OCI-LY1 (cell line): ENCODE data around the gene ZDHHC1.
"Not testable (repeated sequence)": the region's sequence is repeated elsewhere in the genome, so short reads cannot be mapped to it uniquely, and the experiment has no call there.

ENCODE experiments used
- H2AFZ ChIP-seq: fragments of 200-600 bp; sonication (generic), shearing (Covaris generic); 2 replicates; pipeline ENCODE4 v1.6.0; 2014; ENCODE audit warnings: antibody characterized with exemption, mild to moderate bottlenecking, low read length
- H3F3A ChIP-seq: fragments of 200-600 bp; sonication (generic), shearing (Covaris generic); 2 replicates; pipeline ENCODE4 v1.6.0; 2014; ENCODE audit warnings: mild to moderate bottlenecking, antibody characterized with exemption, low read length, moderate library complexity; ENCODE audit not compliant: insufficient read depth
- H3K27ac ChIP-seq: fragments of 200-600 bp; sonication (generic); 2 replicates; pipeline ENCODE4 v1.5.1; 2014; ENCODE audit warnings: low read length, mixed run types, mild to moderate bottlenecking, low read depth; ENCODE audit not compliant: poor library complexity, severe bottlenecking
- H3K27me3 ChIP-seq: fragments of 200-600 bp; sonication (generic); 2 replicates; pipeline ENCODE4 v1.6.0; 2014; ENCODE audit warnings: antibody characterized with exemption, mild to moderate bottlenecking, low read length, moderate library complexity; ENCODE audit not compliant: insufficient read depth
- H3K36me3 ChIP-seq: fragments of 200-600 bp; sonication (generic); 2 replicates; pipeline ENCODE4 v1.6.1; 2014; ENCODE audit warnings: mild to moderate bottlenecking, antibody characterized with exemption, low read length, moderate library complexity, mixed read lengths; ENCODE audit not compliant: insufficient read depth
- H3K4me1 ChIP-seq: fragments of 200-600 bp; sonication (generic); 2 replicates; pipeline ENCODE4 v1.5.1; 2014; ENCODE audit warnings: mild to moderate bottlenecking, low read length, moderate library complexity; ENCODE audit not compliant: insufficient read depth, severe bottlenecking
- H3K4me2 ChIP-seq: fragments of 200-600 bp; sonication (generic), shearing (Covaris generic); 2 replicates; pipeline ENCODE4 v1.6.1; 2014; ENCODE audit warnings: low read length
- H3K4me3 ChIP-seq: fragments of 200-600 bp; sonication (generic); 2 replicates; pipeline ENCODE4 v1.5.1; 2014; ENCODE audit warnings: low read length, low read depth, mild to moderate bottlenecking, mixed read lengths; ENCODE audit not compliant: poor library complexity, severe bottlenecking
- H3K79me2 ChIP-seq: fragments of 200-600 bp; shearing (Covaris generic); 2 replicates; pipeline ENCODE4 v1.6.1; 2016; ENCODE audit warnings: mixed run types, low read length, mixed read lengths; ENCODE audit not compliant: insufficient read depth
- H3K9ac ChIP-seq: fragments of 200-600 bp; sonication (generic), shearing (Covaris generic); 2 replicates; pipeline ENCODE4 v1.6.1; 2014; ENCODE audit warnings: mild to moderate bottlenecking, low read length, mixed read lengths
- H3K9me2 ChIP-seq: fragments of 200-600 bp; sonication (generic), shearing (Covaris generic); 2 replicates; pipeline ENCODE4 v1.6.1; 2014; ENCODE audit warnings: low read depth, mild to moderate bottlenecking, low read length, mixed read lengths
- H3K9me3 ChIP-seq: fragments of 200-600 bp; shearing (Covaris generic); 2 replicates; pipeline ENCODE4 v1.6.1; 2014; ENCODE audit warnings: low read length, mixed read lengths
- H4K20me1 ChIP-seq: fragments of 200-600 bp; sonication (generic), shearing (Covaris generic); 2 replicates; pipeline ENCODE4 v1.6.0; 2016; ENCODE audit warnings: mild to moderate bottlenecking, low read length; ENCODE audit not compliant: insufficient read depth
- EZH2 ChIP-seq: fragments of 200-600 bp; sonication (generic), shearing (Covaris generic); IDR thresholded peaks from 2 replicates; pipeline ENCODE4 v1.8.0; 2017; ENCODE audit warnings: borderline replicate concordance, mixed run types, mild to moderate bottlenecking, antibody characterized with exemption, low read length, moderate library complexity, mixed read lengths
- TF ChIP-seq, protein P1 (sequence below): fragments of 200-600 bp; sonication (generic), shearing (Covaris generic); IDR thresholded peaks from 2 replicates; pipeline ENCODE4 v1.5.1; 2017; ENCODE audit warnings: mild to moderate bottlenecking, antibody characterized with exemption, low read length, moderate library complexity, mixed read lengths

The ZDHHC1 gene

DNA sequence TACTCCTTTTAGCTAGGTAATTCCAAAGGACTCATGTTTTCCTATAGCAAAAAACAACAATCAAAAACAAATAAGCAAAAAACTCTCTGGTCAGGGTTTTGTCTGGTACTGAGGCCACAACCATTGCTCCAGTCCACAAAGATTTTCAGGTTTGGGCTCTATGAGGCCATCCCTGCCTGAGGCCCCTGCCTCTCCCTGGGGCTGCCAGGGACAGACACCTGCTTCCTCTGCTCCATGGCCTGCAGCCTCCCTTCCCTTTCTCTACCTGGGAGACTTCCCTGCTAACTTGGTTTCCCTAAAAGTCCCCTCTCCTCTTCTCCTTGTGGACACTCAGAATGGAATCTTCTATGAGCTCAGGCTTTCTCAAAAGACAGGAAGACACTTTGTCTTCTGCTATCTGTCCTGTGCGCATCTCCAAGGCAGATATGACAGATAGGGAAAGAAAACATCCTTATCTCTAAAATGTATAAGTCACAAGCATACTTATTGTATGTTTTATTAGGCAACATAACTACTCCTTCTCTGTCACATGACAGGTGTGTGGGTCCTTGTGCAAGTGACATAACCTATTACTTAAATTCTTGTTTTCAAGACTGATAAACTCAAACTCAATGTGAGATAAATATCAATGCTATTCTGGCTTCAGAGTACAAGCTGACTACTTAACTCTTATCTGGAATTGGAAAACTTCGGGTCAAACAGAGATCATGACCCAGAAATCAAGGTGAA is 1.2 kb upstream of the ZDHHC1 start:
- Histone ChIP-seq H3K9ac (no peak overlapping the region), H3K79me2 (no peaks in the 10 kb centered on the region), H3K27me3 (peaks cover 7% of the 10 kb centered on the region), H3F3A (no peaks in the 10 kb centered on the region), H3K9me3 (no peaks in the 10 kb centered on the region), H3K4me1 (peaks cover 10% of the 10 kb centered on the region), H2AFZ (no peak overlapping the region), H4K20me1 (no peaks in the 10 kb centered on the region), H3K27ac (no peak overlapping the region), H3K4me2 (no peak overlapping the region), H3K4me3 (no peak overlapping the region), H3K36me3 (no peaks in the 10 kb centered on the region), H3K9me2 (no peaks in the 10 kb centered on the region)
- TF ChIP-seq EZH2 = no peak

GRCh38 chr16:67415421-67415820 is 856 bp downstream of the ZDHHC1 start:
- Histone ChIP-seq H3K4me2 (peak overlapping the region; percentile 53; the same call in 1 of the 2 replicates), H3K4me1 (peaks cover 10% of the 10 kb centered on the region)
- H3K36me3 ChIP-seq, H3K79me2 ChIP-seq, H3K4me3 ChIP-seq, H3K9me3 ChIP-seq, H3K9me2 ChIP-seq, H3K27ac ChIP-seq, H3F3A ChIP-seq, H3K9ac ChIP-seq, H4K20me1 ChIP-seq, H3K27me3 ChIP-seq, H2AFZ ChIP-seq: not testable (repeated sequence)

- Histone ChIP-seq H4K20me1 (no peaks in the 10 kb centered on the region), H3K27me3 (peaks cover 7% of the 10 kb centered on the region; the same call in 1 of the 2 replicates)
- TF ChIP-seq EZH2 = no peak
- TF ChIP-seq, protein P1, sequence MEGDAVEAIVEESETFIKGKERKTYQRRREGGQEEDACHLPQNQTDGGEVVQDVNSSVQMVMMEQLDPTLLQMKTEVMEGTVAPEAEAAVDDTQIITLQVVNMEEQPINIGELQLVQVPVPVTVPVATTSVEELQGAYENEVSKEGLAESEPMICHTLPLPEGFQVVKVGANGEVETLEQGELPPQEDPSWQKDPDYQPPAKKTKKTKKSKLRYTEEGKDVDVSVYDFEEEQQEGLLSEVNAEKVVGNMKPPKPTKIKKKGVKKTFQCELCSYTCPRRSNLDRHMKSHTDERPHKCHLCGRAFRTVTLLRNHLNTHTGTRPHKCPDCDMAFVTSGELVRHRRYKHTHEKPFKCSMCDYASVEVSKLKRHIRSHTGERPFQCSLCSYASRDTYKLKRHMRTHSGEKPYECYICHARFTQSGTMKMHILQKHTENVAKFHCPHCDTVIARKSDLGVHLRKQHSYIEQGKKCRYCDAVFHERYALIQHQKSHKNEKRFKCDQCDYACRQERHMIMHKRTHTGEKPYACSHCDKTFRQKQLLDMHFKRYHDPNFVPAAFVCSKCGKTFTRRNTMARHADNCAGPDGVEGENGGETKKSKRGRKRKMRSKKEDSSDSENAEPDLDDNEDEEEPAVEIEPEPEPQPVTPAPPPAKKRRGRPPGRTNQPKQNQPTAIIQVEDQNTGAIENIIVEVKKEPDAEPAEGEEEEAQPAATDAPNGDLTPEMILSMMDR = no peak
These were observed 2.0 kb downstream of the ZDHHC1 start for GRCh38 chr16:67413978-67414911.

DNA sequence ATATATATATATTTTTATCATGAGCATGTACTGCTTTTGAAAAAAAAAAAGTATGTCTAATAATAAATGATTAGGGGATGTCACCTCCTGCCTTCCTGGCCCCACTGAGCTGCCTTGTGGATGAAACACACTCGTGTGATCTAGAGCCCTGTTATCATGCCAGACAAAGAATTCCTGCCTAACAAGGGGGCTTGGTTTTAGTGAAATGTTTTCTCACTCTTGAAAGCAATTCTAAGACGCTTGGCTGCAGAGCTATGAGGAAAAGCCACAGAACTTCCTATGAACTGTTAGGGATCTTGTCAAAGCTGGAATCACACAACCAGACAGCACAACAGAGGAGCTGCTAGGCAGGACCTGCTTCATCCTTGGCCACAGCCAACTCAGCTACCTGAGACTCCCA is 4.0 kb downstream of the ZDHHC1 start:
- TF ChIP-seq, protein P1 = no peak
- TF ChIP-seq EZH2 = no peak
- Histone ChIP-seq H3K9me2 (no peaks in the 10 kb centered on the region), H3K27me3 (peaks cover 5% of the 10 kb centered on the region; the same call in 1 of the 2 replicates), H2AFZ (no peak overlapping the region), H3K27ac (no peak overlapping the region), H3K36me3 (no peaks in the 10 kb centered on the region), H3F3A (no peaks in the 10 kb centered on the region), H3K4me2 (no peak overlapping the region), H4K20me1 (no peaks in the 10 kb centered on the region), H3K9me3 (no peaks in the 10 kb centered on the region), H3K79me2 (no peaks in the 10 kb centered on the region), H3K4me3 (no peak overlapping the region), H3K4me1 (peaks cover 10% of the 10 kb centered on the region), H3K9ac (no peak overlapping the region)

More at GRCh38 chr16:67413978-67414911, 2.0 kb downstream of the ZDHHC1 start:
- Histone ChIP-seq H3K9ac (no peak overlapping the region), H3K36me3 (no peaks in the 10 kb centered on the region), H3K9me2 (no peaks in the 10 kb centered on the region), H3K79me2 (no peaks in the 10 kb centered on the region), H2AFZ (no peak overlapping the region), H3K9me3 (no peaks in the 10 kb centered on the region), H3F3A (no peaks in the 10 kb centered on the region), H3K27ac (no peak overlapping the region), H3K4me2 (no peak overlapping the region), H3K4me3 (no peak overlapping the region), H3K4me1 (peaks cover 10% of the 10 kb centered on the region)
